Measurements from ENCODE around the gene SRSF5.

GRCh38 chr14:69784942-69785341, 18.0 kb downstream of the SRSF5 start:
- TF ChIP-seq CTCF (IDR thresholded peaks at IDR 0.05): no peak
- TF ChIP-seq ZSCAN18 (CRISPR knock-in tag; IDR thresholded peaks at IDR 0.05): no peak
- no peak for TF ChIP-seq ATF3 (CRISPR knock-in tag; conservative IDR thresholded peaks at IDR 0.05)
- no peak for TF ChIP-seq ELF4 (CRISPR knock-in tag; IDR thresholded peaks at IDR 0.05; ENCODE audit: low read depth)
- no peak for TF ChIP-seq MLX (CRISPR knock-in tag; IDR thresholded peaks at IDR 0.05)
- TF ChIP-seq, protein P1, sequence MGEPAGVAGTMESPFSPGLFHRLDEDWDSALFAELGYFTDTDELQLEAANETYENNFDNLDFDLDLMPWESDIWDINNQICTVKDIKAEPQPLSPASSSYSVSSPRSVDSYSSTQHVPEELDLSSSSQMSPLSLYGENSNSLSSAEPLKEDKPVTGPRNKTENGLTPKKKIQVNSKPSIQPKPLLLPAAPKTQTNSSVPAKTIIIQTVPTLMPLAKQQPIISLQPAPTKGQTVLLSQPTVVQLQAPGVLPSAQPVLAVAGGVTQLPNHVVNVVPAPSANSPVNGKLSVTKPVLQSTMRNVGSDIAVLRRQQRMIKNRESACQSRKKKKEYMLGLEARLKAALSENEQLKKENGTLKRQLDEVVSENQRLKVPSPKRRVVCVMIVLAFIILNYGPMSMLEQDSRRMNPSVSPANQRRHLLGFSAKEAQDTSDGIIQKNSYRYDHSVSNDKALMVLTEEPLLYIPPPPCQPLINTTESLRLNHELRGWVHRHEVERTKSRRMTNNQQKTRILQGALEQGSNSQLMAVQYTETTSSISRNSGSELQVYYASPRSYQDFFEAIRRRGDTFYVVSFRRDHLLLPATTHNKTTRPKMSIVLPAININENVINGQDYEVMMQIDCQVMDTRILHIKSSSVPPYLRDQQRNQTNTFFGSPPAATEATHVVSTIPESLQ (CRISPR knock-in tag; IDR thresholded peaks at IDR 0.05): no peak
- TF ChIP-seq, protein P2, sequence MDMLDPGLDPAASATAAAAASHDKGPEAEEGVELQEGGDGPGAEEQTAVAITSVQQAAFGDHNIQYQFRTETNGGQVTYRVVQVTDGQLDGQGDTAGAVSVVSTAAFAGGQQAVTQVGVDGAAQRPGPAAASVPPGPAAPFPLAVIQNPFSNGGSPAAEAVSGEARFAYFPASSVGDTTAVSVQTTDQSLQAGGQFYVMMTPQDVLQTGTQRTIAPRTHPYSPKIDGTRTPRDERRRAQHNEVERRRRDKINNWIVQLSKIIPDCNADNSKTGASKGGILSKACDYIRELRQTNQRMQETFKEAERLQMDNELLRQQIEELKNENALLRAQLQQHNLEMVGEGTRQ (CRISPR knock-in tag; IDR thresholded peaks at IDR 0.05): no peak
- TF ChIP-seq, protein P3, sequence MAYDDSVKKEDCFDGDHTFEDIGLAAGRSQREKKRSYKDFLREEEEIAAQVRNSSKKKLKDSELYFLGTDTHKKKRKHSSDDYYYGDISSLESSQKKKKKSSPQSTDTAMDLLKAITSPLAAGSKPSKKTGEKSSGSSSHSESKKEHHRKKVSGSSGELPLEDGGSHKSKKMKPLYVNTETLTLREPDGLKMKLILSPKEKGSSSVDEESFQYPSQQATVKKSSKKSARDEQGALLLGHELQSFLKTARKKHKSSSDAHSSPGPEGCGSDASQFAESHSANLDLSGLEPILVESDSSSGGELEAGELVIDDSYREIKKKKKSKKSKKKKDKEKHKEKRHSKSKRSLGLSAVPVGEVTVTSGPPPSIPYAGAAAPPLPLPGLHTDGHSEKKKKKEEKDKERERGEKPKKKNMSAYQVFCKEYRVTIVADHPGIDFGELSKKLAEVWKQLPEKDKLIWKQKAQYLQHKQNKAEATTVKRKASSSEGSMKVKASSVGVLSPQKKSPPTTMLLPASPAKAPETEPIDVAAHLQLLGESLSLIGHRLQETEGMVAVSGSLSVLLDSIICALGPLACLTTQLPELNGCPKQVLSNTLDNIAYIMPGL (CRISPR knock-in tag; IDR thresholded peaks at IDR 0.05): no peak
